Esophagus muscularis mucosa (tissue), 4 donors: ENCODE results near the gene RXRB.

Source experiments
- CTCF ChIP-seq, 3 experiments: fragments of 200-600 bp in 2 of 3; fragments of 450-650 bp in 1 of 3; sonication (generic) in 2 of 3; IDR thresholded peaks; one replicate each; pipeline ENCODE4 v1.5.1; 2017 to 2019; ENCODE audit warnings: antibody characterized with exemption in 3 of 3, mild to moderate bottlenecking in 2 of 3, moderate library complexity in 1 of 3
- EP300 ChIP-seq: sonication (generic); formaldehyde crosslinking; IDR thresholded peaks from one replicate; pipeline ENCODE4 v1.6.1; 2017; ENCODE audit warnings: antibody characterized with exemption
- POLR2A ChIP-seq: fragments of 450-650 bp; IDR thresholded peaks from one replicate; pipeline ENCODE4 v1.6.1; 2017; ENCODE audit warnings: antibody characterized with exemption, moderate library complexity, mild to moderate bottlenecking, low read depth
- POLR2AphosphoS5 ChIP-seq, 2 donors: sonication (generic); formaldehyde crosslinking; IDR thresholded peaks; one replicate each; pipeline ENCODE4 v1.6.1; 2017; ENCODE audit warnings: antibody characterized with exemption in 2 of 2

DNA sequence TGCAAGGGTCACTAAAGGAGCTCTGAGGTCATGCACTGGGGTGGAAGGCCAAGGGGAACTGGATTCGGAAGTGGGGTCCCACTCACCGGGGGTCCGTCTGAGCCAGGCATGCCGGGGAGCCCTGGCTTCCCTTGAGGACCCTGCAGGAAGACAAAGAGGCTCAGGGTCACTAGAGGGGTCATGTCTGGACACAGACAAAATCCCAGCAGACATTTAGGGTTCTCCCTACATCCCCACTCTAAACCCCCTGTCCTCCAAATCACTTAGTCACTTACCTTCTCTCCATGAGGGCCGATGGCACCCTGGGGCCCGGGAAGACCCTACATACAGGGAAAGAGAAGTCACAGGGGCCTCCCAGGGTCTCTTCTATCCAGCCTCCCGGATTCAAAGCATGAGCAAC is 23.6 kb downstream of the RXRB start:
- TF ChIP-seq CTCF (IDR thresholded peaks at IDR 0.05) (no peak), POLR2A (no peak), EP300 (no peak), POLR2AphosphoS5 (IDR thresholded peaks at IDR 0.05) (no peak)
